ENCODE results near the gene C10orf95.
A peak's percentile ranks its signal among the peaks of the same experiment; 100 is the strongest.

C10orf95 gene

DNA sequence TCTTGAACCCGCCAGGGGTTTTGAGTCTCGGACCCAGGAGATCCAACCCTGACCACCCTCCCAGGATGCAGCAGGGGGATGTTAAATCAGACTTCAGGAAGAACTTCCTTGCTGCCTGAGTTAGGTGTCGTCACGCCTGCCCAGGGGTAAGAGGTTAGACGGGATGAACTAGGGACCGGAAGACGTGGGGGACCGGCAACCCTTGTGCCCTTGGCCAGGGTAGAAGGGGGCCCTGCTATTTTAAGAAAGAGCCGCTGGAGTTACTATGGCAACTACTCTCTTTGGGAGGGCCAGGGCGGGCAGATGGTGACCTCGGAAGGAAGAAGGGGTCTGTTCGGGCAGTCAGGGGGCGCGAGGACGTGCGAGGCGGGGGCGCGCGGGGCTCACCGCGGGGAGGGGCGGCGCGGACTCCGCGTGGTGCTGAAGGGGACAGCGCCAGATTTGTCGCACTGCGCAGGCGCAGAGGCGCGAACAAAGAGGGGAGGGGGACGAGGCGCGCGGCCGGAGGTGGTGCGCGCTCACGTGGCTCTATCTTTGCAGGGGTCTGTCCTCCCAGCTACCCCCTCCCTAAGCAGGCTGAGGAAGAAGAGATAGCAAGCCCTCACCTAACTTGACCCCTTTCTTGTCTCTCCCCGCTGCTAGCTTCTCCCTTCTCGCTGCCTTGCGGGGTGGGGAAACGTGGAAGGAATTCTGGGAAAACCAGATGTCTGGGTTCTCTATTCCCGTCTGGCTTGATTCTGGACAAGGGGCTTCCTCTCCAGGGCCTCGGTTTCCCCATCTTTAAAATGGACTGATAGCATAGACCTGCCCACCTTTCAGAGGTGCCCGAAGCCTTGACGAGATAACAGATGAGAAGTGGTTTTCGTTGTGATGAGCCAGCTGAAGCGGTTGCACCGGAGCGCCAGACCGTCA, 31.8 kb downstream of the C10orf95 start (continued):
- TF ChIP-seq, protein P1, sequence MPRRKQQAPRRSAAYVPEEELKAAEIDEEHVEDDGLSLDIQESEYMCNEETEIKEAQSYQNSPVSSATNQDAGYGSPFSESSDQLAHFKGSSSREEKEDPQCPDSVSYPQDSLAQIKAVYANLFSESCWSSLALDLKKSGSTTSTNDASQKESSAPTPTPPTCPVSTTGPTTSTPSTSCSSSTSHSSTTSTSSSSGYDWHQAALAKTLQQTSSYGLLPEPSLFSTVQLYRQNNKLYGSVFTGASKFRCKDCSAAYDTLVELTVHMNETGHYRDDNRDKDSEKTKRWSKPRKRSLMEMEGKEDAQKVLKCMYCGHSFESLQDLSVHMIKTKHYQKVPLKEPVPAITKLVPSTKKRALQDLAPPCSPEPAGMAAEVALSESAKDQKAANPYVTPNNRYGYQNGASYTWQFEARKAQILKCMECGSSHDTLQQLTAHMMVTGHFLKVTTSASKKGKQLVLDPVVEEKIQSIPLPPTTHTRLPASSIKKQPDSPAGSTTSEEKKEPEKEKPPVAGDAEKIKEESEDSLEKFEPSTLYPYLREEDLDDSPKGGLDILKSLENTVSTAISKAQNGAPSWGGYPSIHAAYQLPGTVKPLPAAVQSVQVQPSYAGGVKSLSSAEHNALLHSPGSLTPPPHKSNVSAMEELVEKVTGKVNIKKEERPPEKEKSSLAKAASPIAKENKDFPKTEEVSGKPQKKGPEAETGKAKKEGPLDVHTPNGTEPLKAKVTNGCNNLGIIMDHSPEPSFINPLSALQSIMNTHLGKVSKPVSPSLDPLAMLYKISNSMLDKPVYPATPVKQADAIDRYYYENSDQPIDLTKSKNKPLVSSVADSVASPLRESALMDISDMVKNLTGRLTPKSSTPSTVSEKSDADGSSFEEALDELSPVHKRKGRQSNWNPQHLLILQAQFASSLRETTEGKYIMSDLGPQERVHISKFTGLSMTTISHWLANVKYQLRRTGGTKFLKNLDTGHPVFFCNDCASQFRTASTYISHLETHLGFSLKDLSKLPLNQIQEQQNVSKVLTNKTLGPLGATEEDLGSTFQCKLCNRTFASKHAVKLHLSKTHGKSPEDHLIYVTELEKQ (tag by site-specific recombination; IDR thresholded peaks at IDR 0.05; ENCODE audit: borderline replicate concordance): no peak
- TF ChIP-seq, protein P2, sequence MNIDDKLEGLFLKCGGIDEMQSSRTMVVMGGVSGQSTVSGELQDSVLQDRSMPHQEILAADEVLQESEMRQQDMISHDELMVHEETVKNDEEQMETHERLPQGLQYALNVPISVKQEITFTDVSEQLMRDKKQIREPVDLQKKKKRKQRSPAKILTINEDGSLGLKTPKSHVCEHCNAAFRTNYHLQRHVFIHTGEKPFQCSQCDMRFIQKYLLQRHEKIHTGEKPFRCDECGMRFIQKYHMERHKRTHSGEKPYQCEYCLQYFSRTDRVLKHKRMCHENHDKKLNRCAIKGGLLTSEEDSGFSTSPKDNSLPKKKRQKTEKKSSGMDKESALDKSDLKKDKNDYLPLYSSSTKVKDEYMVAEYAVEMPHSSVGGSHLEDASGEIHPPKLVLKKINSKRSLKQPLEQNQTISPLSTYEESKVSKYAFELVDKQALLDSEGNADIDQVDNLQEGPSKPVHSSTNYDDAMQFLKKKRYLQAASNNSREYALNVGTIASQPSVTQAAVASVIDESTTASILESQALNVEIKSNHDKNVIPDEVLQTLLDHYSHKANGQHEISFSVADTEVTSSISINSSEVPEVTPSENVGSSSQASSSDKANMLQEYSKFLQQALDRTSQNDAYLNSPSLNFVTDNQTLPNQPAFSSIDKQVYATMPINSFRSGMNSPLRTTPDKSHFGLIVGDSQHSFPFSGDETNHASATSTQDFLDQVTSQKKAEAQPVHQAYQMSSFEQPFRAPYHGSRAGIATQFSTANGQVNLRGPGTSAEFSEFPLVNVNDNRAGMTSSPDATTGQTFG (tag by site-specific recombination; IDR thresholded peaks at IDR 0.05; ENCODE audit: borderline replicate concordance): no peak
- TF ChIP-seq, protein P3, sequence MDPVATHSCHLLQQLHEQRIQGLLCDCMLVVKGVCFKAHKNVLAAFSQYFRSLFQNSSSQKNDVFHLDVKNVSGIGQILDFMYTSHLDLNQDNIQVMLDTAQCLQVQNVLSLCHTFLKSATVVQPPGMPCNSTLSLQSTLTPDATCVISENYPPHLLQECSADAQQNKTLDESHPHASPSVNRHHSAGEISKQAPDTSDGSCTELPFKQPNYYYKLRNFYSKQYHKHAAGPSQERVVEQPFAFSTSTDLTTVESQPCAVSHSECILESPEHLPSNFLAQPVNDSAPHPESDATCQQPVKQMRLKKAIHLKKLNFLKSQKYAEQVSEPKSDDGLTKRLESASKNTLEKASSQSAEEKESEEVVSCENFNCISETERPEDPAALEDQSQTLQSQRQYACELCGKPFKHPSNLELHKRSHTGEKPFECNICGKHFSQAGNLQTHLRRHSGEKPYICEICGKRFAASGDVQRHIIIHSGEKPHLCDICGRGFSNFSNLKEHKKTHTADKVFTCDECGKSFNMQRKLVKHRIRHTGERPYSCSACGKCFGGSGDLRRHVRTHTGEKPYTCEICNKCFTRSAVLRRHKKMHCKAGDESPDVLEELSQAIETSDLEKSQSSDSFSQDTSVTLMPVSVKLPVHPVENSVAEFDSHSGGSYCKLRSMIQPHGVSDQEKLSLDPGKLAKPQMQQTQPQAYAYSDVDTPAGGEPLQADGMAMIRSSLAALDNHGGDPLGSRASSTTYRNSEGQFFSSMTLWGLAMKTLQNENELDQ (tag by site-specific recombination; IDR thresholded peaks at IDR 0.05; ENCODE audit: low read depth): no peak
- no peak for TF ChIP-seq ZNF596 (tag by site-specific recombination; IDR thresholded peaks at IDR 0.05)
- TF ChIP-seq, protein P4, sequence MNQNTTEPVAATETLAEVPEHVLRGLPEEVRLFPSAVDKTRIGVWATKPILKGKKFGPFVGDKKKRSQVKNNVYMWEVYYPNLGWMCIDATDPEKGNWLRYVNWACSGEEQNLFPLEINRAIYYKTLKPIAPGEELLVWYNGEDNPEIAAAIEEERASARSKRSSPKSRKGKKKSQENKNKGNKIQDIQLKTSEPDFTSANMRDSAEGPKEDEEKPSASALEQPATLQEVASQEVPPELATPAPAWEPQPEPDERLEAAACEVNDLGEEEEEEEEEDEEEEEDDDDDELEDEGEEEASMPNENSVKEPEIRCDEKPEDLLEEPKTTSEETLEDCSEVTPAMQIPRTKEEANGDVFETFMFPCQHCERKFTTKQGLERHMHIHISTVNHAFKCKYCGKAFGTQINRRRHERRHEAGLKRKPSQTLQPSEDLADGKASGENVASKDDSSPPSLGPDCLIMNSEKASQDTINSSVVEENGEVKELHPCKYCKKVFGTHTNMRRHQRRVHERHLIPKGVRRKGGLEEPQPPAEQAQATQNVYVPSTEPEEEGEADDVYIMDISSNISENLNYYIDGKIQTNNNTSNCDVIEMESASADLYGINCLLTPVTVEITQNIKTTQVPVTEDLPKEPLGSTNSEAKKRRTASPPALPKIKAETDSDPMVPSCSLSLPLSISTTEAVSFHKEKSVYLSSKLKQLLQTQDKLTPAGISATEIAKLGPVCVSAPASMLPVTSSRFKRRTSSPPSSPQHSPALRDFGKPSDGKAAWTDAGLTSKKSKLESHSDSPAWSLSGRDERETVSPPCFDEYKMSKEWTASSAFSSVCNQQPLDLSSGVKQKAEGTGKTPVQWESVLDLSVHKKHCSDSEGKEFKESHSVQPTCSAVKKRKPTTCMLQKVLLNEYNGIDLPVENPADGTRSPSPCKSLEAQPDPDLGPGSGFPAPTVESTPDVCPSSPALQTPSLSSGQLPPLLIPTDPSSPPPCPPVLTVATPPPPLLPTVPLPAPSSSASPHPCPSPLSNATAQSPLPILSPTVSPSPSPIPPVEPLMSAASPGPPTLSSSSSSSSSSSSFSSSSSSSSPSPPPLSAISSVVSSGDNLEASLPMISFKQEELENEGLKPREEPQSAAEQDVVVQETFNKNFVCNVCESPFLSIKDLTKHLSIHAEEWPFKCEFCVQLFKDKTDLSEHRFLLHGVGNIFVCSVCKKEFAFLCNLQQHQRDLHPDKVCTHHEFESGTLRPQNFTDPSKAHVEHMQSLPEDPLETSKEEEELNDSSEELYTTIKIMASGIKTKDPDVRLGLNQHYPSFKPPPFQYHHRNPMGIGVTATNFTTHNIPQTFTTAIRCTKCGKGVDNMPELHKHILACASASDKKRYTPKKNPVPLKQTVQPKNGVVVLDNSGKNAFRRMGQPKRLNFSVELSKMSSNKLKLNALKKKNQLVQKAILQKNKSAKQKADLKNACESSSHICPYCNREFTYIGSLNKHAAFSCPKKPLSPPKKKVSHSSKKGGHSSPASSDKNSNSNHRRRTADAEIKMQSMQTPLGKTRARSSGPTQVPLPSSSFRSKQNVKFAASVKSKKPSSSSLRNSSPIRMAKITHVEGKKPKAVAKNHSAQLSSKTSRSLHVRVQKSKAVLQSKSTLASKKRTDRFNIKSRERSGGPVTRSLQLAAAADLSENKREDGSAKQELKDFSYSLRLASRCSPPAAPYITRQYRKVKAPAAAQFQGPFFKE (tag by site-specific recombination; IDR thresholded peaks at IDR 0.05; ENCODE audit: borderline replicate concordance): no peak
- no peak for TF ChIP-seq ZNF416 (tag by site-specific recombination; IDR thresholded peaks at IDR 0.05)
- no peak for TF ChIP-seq ZNF221 (tag by site-specific recombination; IDR thresholded peaks at IDR 0.05; ENCODE audit: borderline replicate concordance)
- no peak for TF ChIP-seq ZNF510 (tag by site-specific recombination; IDR thresholded peaks at IDR 0.05; ENCODE audit: insufficient replicate concordance)
- TF ChIP-seq ZNF654 (tag by site-specific recombination; IDR thresholded peaks at IDR 0.05; ENCODE audit: low read depth): no peak
- no peak for TF ChIP-seq HOXA7 (CRISPR knock-in tag; IDR thresholded peaks at IDR 0.05; ENCODE audit: borderline replicate concordance)
- TF ChIP-seq, protein P5, sequence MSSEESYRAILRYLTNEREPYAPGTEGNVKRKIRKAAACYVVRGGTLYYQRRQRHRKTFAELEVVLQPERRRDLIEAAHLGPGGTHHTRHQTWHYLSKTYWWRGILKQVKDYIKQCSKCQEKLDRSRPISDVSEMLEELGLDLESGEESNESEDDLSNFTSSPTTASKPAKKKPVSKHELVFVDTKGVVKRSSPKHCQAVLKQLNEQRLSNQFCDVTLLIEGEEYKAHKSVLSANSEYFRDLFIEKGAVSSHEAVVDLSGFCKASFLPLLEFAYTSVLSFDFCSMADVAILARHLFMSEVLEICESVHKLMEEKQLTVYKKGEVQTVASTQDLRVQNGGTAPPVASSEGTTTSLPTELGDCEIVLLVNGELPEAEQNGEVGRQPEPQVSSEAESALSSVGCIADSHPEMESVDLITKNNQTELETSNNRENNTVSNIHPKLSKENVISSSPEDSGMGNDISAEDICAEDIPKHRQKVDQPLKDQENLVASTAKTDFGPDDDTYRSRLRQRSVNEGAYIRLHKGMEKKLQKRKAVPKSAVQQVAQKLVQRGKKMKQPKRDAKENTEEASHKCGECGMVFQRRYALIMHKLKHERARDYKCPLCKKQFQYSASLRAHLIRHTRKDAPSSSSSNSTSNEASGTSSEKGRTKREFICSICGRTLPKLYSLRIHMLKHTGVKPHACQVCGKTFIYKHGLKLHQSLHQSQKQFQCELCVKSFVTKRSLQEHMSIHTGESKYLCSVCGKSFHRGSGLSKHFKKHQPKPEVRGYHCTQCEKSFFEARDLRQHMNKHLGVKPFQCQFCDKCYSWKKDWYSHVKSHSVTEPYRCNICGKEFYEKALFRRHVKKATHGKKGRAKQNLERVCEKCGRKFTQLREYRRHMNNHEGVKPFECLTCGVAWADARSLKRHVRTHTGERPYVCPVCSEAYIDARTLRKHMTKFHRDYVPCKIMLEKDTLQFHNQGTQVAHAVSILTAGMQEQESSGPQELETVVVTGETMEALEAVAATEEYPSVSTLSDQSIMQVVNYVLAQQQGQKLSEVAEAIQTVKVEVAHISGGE (tag by site-specific recombination; conservative IDR thresholded peaks at IDR 0.05; ENCODE audit: low read depth): peak; percentile 69
- peak; percentile 32 for TF ChIP-seq ZNF341 (tag by site-specific recombination; IDR thresholded peaks at IDR 0.05; ENCODE audit: low read depth)
- no peak for TF ChIP-seq ZNF48 (tag by site-specific recombination; IDR thresholded peaks at IDR 0.05)
- no peak for TF ChIP-seq OVOL3 (tag by site-specific recombination; IDR thresholded peaks at IDR 0.05)
- no peak for TF ChIP-seq KLF10 (tag by site-specific recombination; IDR thresholded peaks at IDR 0.05)
- no peak for TF ChIP-seq ZNF830 (tag by site-specific recombination; IDR thresholded peaks at IDR 0.05; ENCODE audit: low read depth)
- TF ChIP-seq ZNF132 (tag by site-specific recombination; IDR thresholded peaks at IDR 0.05; ENCODE audit: borderline replicate concordance): no peak
- TF ChIP-seq ZNF571 (tag by site-specific recombination; IDR thresholded peaks at IDR 0.05): no peak
- TF ChIP-seq ZBTB21 (tag by site-specific recombination; IDR thresholded peaks at IDR 0.05): no peak
- TF ChIP-seq MEIS1 (CRISPR knock-in tag; IDR thresholded peaks at IDR 0.05; ENCODE audit: borderline replicate concordance): no peak
